ENCODE data around the gene CTSC. TPM values are rescaled to one million over a fixed set of nuclear protein-coding genes. Genes with fewer than 3 reads are reported as not detected.
"Not testable (repeated sequence)": the region's sequence is repeated elsewhere in the genome, so short reads cannot be mapped to it uniquely, and the experiment has no call there.

Gene CTSC
- total RNA-seq, 1 experiment from 2014 or later, result 748 TPM

DNA sequence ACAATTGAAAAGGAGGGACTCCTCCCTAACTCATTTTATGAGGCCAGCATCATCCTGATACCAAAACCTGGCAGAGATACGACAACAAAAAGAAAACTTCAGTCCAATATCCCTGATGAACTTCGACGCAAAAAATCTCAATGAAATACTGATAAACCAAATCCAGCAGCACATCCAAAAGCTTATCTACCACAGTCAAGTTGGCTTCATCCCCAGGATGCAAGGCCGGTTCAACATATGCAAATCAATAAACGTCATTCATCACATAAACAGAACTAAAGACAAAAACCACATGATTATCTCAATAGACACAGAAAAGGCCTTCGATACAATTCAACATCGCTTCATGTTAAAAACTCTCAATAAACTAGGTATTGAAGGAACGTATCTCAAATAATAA, 14.7 kb downstream of the CTSC start:
- DNase-seq (ENCODE audit: extremely low read depth, low read depth), result not testable (repeated sequence)

DNA sequence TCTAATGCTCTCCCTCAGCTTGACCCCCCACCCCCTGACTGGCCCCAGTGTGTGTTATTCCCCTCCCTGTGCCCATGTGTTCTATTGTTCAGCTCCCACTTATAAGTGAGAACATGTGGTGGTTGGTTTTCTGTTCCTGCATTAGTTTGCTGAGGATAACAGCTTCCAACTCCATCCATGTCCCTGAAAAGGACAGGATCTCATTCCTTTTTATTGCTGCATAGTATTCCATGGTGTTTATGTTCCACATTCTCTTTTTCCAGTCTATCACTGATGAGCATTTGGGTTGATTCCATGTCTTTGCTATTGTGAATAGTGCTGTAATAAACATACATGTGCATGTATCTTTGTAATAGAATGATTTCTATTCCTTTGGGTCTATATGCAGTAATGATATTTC, 16.1 kb downstream of the CTSC start:
- DNase-seq (ENCODE audit: extremely low read depth, low read depth), result not testable (repeated sequence)

GRCh38 chr11:88320149-88320559, 17.4 kb downstream of the CTSC start:
- no peak for DNase-seq (ENCODE audit: extremely low read depth, low read depth)

DNA sequence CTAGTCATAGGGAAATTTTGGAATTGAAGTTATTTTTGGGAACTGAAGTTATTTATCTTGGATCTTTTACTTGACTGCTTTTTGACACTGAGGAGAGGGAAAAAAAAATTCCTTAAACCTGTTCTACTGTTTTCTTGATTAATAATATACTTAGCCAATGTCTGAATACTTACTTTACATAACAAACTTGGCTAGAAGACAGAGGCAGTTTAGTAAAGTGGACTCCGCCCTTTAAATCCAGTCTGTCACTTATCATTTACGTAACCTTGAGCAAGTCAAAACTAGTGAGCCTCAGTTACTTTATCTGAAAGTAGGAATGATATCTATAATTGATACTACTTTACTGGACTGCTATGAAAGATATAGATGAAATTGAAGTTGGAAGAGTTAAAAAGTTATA, 19.5 kb downstream of the CTSC start:
- DNase-seq (ENCODE audit: extremely low read depth, low read depth), result no peak

DNA sequence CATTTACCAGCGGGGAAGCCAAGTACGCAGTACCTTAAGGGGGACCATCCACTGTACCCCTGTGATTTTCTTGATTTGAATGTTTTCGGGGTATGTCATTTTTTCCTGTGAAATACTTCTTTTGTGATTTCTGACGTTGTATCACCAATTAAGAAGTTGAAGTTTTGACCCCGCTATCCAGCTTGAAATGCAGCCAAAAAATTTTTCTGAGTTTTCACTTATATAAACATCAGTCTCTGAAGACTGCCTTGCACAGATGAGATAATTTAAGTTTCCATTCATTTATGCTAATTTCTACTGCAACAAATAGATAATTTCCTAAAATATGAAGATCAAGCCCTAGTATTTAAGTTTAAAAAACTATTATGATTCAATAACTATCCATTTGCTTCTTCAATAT, 20.0 kb downstream of the CTSC start:
- no peak for DNase-seq (ENCODE audit: extremely low read depth, low read depth)

DNA sequence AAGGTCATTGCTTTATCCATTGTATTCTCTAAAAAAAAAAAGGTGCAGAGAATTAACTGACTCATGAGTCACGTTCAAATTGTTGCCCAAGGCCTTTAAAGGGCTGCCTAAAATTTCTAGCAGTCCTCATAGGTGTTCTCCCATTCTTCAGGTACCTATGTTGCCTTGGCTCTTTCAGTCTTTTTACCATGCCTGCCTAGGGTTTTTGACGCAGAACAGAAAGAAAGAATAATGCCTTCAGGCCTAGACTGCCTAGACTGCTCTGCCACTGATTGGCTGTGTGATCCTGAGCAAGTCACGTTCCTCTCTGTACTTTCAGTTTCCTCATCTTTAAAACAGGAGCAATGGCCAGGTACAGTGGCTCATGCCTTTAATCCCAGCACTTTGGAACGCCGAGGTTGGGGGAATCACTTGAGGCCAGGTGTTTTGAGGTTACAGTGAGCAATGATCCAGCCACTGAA, 21.5 kb downstream of the CTSC start:
- no peak for DNase-seq (ENCODE audit: extremely low read depth, low read depth)

DNA sequence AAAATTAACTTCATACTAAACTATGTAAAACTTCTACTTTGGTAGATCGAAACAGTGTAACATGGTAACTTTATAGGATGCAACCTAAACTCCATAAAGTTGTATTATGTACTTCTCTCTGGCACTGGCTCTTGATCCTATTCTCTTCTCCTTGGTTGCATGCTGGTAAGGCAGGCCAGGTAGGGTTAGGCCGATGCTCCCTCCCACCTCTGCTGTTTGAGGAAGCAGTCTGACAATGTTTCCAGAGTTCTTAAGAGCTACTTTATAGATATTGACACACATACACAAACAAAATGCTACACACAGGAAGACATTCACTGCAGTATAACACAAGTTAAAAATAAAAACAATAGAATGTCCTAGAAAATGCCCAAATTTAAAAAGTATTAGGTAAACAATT, 22.5 kb downstream of the CTSC start:
- DNase-seq (ENCODE audit: extremely low read depth, low read depth), result no peak

DNA sequence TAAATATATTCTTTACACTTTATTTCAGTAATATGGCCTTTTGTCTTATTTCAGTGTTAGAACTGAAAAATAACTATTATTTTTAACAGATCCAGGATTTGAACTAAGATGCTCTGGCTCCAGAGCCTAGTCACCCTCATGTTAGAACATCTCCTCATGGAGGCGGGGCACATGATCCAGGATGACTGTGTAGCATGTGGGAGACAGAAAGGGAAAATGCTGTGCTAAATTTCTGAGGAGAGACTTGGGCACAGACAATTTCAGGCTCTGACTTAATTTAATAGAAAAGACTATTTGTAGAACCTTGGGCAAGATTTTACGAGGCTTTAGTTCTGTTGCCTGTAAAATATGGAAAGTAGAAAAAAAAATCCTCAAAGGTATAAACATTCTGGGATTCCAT, 24.1 kb downstream of the CTSC start:
- no peak for DNase-seq (ENCODE audit: extremely low read depth, low read depth)

DNA sequence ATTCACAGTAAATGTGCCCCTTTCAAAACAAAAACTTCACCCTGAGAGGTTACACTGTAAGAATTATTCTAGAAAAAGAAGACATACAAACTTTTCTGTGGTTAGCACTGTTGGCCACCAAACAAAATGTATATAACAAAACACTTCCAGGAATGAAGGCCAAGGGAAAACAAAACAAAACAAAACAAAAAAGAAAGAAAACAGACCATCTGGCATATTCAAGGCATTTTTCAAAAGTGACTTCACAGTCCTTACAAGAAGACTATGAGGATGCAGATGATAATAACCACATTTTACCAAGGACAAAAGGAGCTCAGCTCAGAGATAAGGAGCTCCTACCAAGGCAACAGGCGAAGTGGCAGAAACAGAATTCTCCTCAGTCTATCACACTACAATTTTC, 24.9 kb downstream of the CTSC start:
- DNase-seq (ENCODE audit: extremely low read depth, low read depth), result no peak

DNA sequence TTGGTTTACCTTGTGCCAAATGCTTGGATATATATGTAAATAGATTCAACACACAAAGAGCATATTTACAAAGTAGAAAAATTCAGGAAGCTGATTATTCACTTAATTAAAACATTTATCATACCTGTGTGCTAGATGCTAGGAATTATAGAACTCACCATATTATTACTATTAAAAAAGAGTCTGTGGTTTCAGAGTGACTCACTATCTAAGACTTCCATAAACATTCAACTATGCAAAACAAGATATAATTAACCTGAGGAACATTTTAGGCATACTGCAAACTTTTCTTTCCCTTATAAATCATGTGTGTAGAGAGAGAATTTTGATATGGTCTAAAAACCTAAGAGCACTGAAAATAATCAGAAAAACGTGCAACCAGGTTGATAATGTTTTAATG, 27.3 kb downstream of the CTSC start:
- DNase-seq (ENCODE audit: extremely low read depth, low read depth), result no peak

- no peak for DNase-seq (ENCODE audit: extremely low read depth, low read depth)
These were observed 29.0 kb downstream of the CTSC start for GRCh38 chr11:88308576-88308975.

DNA sequence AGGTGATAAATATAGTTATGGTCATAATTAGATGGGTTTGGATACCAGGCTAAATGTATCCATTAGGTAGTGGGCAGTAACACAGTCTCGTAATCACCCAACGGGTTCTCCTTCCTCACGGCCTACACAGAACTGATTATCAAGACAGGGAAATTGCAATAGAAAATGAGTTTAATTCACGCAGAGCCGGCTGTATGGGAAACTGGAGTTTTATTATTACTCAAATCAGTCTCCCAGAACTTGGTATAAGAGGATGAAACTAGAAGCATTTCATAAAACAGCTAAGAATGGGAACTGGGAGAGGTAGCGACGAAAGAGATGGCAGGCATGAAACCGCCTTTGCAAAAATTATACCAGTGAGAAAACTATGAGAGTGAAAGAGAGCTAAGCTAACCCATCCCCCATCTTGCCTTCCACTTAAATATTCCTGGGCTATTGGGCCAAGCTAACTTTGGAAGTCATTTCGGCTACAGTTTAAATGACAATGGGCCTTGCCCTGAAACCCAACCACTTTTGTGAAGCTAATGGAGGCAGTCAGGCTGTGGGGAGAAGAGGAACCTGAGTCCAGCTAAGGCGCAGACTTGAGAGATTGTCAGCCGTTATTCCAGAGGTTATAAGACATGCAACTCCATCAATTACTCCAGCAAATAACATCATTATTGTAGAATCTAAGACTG, 29.6 kb downstream of the CTSC start:
- DNase-seq (ENCODE audit: extremely low read depth, low read depth), result no peak

DNA sequence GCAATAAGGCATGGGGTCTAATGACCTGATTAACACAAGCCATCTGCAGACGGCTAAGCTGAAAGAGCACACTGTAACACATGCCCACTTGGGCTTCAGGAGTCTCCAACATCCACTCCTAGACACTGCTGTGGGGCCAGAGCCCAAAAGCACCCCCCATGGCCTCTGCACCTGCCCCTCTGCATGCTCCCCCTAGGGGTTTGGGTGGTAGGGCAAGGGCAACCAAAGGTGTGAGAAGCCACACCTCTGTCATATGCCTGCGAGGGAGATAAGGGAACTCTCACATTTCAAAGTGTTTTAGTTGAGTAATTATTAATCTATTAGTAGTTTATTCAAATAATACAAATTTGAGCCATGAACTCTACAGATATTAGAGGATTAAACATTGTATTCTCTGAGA, 30.8 kb downstream of the CTSC start:
- DNase-seq (ENCODE audit: extremely low read depth, low read depth), result no peak

GRCh38 chr11:88305430-88305829, 32.1 kb downstream of the CTSC start:
- DNase-seq (ENCODE audit: extremely low read depth, low read depth), result no peak

- DNase-seq (ENCODE audit: extremely low read depth, low read depth), result no peak
These were observed 33.2 kb downstream of the CTSC start for GRCh38 chr11:88304352-88304751.

DNA sequence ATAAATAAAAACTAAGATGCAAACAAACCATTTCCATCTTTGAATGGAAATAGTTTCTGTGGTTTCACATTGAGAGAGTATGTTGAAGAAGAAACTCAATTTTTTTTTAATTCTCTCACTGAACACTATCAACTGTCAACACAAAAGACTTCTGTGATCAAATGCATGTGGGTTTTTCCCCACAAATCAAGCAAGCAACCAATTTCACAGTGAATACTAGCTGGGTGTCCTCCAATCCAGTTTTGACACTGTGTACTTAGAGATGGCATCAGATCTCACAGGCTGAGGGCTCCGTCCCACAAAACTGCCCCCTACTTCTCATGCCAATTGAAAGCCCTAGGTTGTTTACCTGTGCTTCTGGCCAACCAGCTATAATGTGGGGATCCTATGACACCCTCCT, 34.5 kb downstream of the CTSC start:
- DNase-seq (ENCODE audit: extremely low read depth, low read depth), result no peak

DNA sequence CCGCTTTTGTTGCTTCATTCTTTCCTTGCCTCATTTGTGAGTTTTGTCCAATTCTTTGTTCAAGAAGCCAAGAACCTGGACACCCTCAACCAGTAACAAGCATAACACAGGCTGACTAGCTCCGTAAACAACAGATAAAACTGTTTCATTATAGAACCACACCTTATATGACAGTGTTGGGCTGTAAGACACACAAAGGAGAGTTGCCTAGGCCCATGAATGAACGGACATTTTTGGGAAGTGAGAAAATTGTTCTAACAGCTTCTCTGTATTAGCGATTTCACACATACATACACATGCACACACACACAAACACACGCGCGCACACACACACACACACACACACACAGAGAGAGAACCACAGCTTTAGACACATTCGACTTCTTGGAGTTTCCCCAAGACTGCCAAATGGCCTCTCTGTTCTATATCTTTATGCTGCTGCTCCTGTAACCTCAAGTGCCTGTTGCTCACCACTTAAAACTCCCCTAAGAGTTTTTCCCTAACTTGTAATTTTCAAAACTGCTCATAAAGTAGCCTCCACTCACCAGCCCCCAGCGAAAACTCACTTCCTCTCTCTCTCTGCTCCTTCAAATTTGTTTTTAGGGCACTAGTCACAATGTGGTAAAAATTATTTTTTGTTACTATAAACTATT, 35.9 kb downstream of the CTSC start:
- no peak for DNase-seq (ENCODE audit: extremely low read depth, low read depth)

DNA sequence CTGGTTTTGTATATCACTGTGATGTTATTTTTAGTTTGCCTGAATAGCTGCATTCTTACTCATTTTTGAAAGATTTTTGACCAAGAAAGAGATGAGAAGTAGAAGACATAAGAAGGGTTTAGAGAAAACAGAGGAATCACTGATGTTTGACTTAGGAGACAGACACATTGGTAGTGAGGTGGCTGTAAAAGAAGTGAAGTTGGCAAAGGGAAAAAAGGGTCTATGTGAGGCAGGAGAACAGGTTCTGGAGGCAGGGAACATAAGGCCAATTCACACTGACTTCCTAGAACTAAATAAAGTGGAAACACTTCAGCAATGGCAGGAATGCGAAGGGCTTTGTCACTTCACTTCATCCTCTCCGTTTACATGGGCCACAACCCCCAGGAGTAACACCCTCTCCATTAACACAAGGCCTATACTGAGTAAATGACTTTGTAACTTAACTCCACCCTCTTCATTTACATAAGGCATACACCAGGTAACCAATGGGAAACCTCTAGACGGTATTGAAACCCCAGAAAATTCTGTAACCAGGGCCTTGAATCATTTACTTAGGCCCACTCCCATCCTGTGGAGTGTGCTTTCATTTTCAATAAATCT, 36.5 kb downstream of the CTSC start:
- DNase-seq (ENCODE audit: extremely low read depth, low read depth), result no peak

GRCh38 chr11:88297863-88298262, 39.7 kb downstream of the CTSC start:
- DNase-seq (ENCODE audit: extremely low read depth, low read depth), result no peak

DNA sequence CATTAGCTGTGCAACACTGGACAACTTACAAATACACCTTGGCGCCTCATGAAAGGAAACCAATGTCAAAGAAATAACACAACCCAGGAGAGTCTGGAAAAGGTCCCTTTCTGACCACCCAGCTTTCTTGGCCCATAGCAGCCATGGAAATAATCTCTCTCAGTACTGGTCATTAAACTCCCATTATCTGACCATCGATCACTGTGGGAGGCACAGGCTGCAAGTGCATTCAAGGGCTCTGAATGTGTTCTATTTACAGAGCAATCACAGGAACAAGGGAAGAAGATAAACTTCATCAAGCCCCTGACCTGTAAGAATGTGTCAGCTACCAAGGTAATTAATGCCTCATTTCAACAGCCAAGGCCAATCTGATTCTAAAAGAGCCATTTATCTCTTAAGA, 40.1 kb downstream of the CTSC start:
- no peak for DNase-seq (ENCODE audit: extremely low read depth, low read depth)

- DNase-seq (ENCODE audit: extremely low read depth, low read depth), result no peak
These were observed 42.5 kb downstream of the CTSC start for GRCh38 chr11:88295028-88295427.

DNA sequence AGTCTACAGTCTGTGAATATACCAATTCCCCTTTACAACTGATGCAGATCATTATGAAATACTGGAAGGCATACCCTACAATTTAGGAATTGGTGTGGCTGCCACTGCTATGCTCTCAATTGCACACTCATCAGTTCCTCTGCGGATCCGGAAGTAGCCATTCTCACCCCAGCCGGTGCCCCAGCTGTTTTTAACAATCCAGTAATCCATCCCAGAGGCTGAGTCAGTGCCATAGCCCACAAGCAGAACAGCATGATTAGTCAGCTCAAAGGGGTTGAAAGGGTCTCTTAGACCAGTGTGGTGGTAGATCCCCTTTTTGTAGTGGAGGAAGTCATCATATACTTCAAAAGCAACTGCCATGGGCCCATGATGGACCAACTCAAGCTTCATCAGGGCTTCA, 43.6 kb downstream of the CTSC start:
- no peak for DNase-seq (ENCODE audit: extremely low read depth, low read depth)

Measured in NCI-H460 (cell line).